Adrenal gland (tissue), 12 donors: ENCODE results near the gene C1QL1. TPM values are rescaled to one million over a fixed set of nuclear protein-coding genes. Genes with fewer than 3 reads are reported as not detected.
A peak's percentile ranks its signal among the peaks of the same experiment; 100 is the strongest.

Experiments
- DNase-seq, 7 donors: peaks; one replicate each; pipeline ENCODE4 v3.0.0-alpha.2; 2019 to 2020
- H3K27ac ChIP-seq, 5 donors: fragments of 200-600 bp; sonication (generic) in 4 of 5; 1 replicate in 3 of 5; 2 replicates in 2 of 5; pipeline versions ENCODE4 v1.5.1 to v1.8.0; 2016 to 2020; ENCODE audit warnings: mild to moderate bottlenecking in 1 of 5
- H3K27me3 ChIP-seq: fragments of 200-600 bp; 2 replicates; pipeline ENCODE4 v1.8.0; 2021
- H3K36me3 ChIP-seq, 2 donors: fragments of 200-600 bp; replicated peaks in 1 of 2; 1 replicate in 1 of 2; 2 replicates in 1 of 2; pipeline versions ENCODE4 v1.5.1 to v1.8.0; 2018 to 2022
- H3K4me1 ChIP-seq, 2 donors: fragments of 200-600 bp; replicated peaks in 1 of 2; 1 replicate in 1 of 2; 2 replicates in 1 of 2; pipeline versions ENCODE4 v1.5.1 to v1.8.0; 2018 to 2021
- H3K4me3 ChIP-seq, 4 donors: fragments of 200-600 bp; sonication (generic) in 3 of 4; one replicate each; pipeline ENCODE4 v1.5.1; 2016 to 2018
- H3K9me3 ChIP-seq, 3 donors: fragments of 200-600 bp; sonication (generic) in 1 of 3; replicated peaks in 1 of 3; 1 replicate in 2 of 3; 2 replicates in 1 of 3; pipeline versions ENCODE4 v1.5.1 to v1.8.0; 2016 to 2021
- CTCF ChIP-seq, 6 experiments: fragments of 450-650 bp in 4 of 6; fragments of 200-600 bp in 2 of 6; sonication (generic) in 1 of 6; IDR thresholded peaks; 1 replicate in 5 of 6; 2 replicates in 1 of 6; pipeline versions ENCODE4 v1.5.1 to v1.8.0; 2016 to 2021; ENCODE audit warnings: antibody characterized with exemption in 6 of 6, mild to moderate bottlenecking in 2 of 6, moderate library complexity in 1 of 6
- POLR2A ChIP-seq, 2 donors: fragments of 450-650 bp; IDR thresholded peaks; one replicate each; pipeline ENCODE4 v1.6.1; 2017; ENCODE audit warnings: antibody characterized with exemption in 2 of 2, mild to moderate bottlenecking in 2 of 2, moderate library complexity in 1 of 2
- WGBS, 4 donors: extraction: QIAGEN DNeasy Blood & Tissue Kit in 2 of 4; methylation state at CpG; one replicate each; pipeline versions ENCODE4 v1.1.5 to v1.1.7; 2013 to 2017; 5-methylcytosine and 5-hydroxymethylcytosine counted together
- intact Hi-C, 2 donors: fragments of 100-400 bp; cut with DNase I; formaldehyde crosslinking; loops; one replicate each; pipeline versions ENCODE4 v1.14.1 to v1.15.0; 2022 to 2023
- polyA plus RNA-seq, 3 donors: library from polyadenylated mRNA; stranded (reverse); fragments of 200-250 nt in 2 of 3; fragments of 350-450 nt in 1 of 3; fragmentation: Illumina TruSeq in 1 of 3; extraction: RNeasy Lipid Tissue Mini Kit (QIAGEN cat#74804) in 1 of 3; gene quantifications; one replicate each; pipeline ENCODE4 v1.2.3, GENCODE V29; 2013 to 2014
- total RNA-seq, 9 donors: library from RNA; depleted of rRNA in 4 of 9; stranded (reverse); fragments of >200 nt in 4 of 9; fragments of 120-200 nt in 1 of 9; fragmentation: NEBNext Ultra II Directional in 1 of 9; extraction: Animal tissue kit (Norgen Biotek cat#: 25700) in 1 of 9; gene quantifications; one replicate each; pipeline versions ENCODE4 v1.1.0 to v1.2.4, GENCODE V29; 2013 to 2023
- donor health status: healthy with polysubstance abuse.
- donor health status: Bipolar disorder and iron deficiency.
- donor health status: DM: yes; HTN: yes; CAD: no.
- donor health status: DM: no; HTN: no; CAD: no.
- donor health status: DM: no; HTN: no; CAD: no.
- donor health status: DM: yes; HTN: yes; CAD: no.

Gene C1QL1
- total and polyA plus RNA-seq, 12 donors, result 0.27 to 3.3 (median 1.1) TPM; not detected in 4

- H3K4me3 ChIP-seq, result no peak overlapping the region
- H3K9me3 ChIP-seq, result no peaks in the 10 kb centered on the region
- 91 to 97% (median 94%) methylated on average over 6 to 8 of the region's 8 CpGs for WGBS, 4 donors
- H3K27ac ChIP-seq, result no peak overlapping the region
- H3K36me3 ChIP-seq, result no peaks in the 10 kb centered on the region
- no peaks in the 10 kb centered on the region for H3K27me3 ChIP-seq
- TF ChIP-seq POLR2A (IDR thresholded peaks at IDR 0.05), result no peak
- no peak for TF ChIP-seq CTCF (IDR thresholded peaks at IDR 0.05)
- intact Hi-C loops, result loop anchor here in 1 of 2 donors (5.0 kb wide), 1 partner anchor 45 kb away; no protein-coding TSS in a partner anchor
- H3K4me1 ChIP-seq, result no peaks in the 10 kb centered on the region
- DNase-seq, result no peak
Measured at GRCh38 chr17:44932096-44932786, 35.9 kb downstream of the C1QL1 start.

GRCh38 chr17:44931376-44931775, 36.7 kb downstream of the C1QL1 start:
- no peak for DNase-seq
- no peaks in the 10 kb centered on the region for H3K36me3 ChIP-seq
- H3K27ac ChIP-seq, result no peak overlapping the region
- intact Hi-C loops, result loop anchor here in 1 of 2 donors (5.0 kb wide), 1 partner anchor 46 kb away; no protein-coding TSS in a partner anchor
- H3K27me3 ChIP-seq, result no peaks in the 10 kb centered on the region
- 87 to 95% (median 94%) methylated on average over 5 of the region's 5 CpGs for WGBS, 4 donors
- H3K4me1 ChIP-seq, result no peaks in the 10 kb centered on the region
- no peak overlapping the region for H3K4me3 ChIP-seq
- no peak for TF ChIP-seq POLR2A (IDR thresholded peaks at IDR 0.05)
- no peak for TF ChIP-seq CTCF (IDR thresholded peaks at IDR 0.05)
- no peaks in the 10 kb centered on the region for H3K9me3 ChIP-seq

- H3K27me3 ChIP-seq, result no peaks in the 10 kb centered on the region
- H3K4me3 ChIP-seq, result no peak overlapping the region
- 82 to 87% (median 85%) methylated on average over 4 to 6 of the region's 6 CpGs for WGBS, 4 donors
- H3K4me1 ChIP-seq, result no peaks in the 10 kb centered on the region
- no peak for DNase-seq
- H3K36me3 ChIP-seq, result no peaks in the 10 kb centered on the region
- no peaks in the 10 kb centered on the region for H3K9me3 ChIP-seq
- TF ChIP-seq POLR2A (IDR thresholded peaks at IDR 0.05), result no peak
- no peak for TF ChIP-seq CTCF (IDR thresholded peaks at IDR 0.05)
- H3K27ac ChIP-seq, result no peak overlapping the region
- intact Hi-C loops, result loop anchor here in 1 of 2 donors (5.0 kb wide), 1 partner anchor 47 kb away; no protein-coding TSS in a partner anchor
Measured at GRCh38 chr17:44930667-44931066, 37.4 kb downstream of the C1QL1 start.

- Histone ChIP-seq H3K4me3 (no peak overlapping the region), H3K27ac (no peak overlapping the region), H3K4me1 (no peaks in the 10 kb centered on the region), H3K36me3 (no peaks in the 10 kb centered on the region), H3K9me3 (no peaks in the 10 kb centered on the region), H3K27me3 (no peaks in the 10 kb centered on the region)
- TF ChIP-seq CTCF (IDR thresholded peaks at IDR 0.05), result no peak
- TF ChIP-seq POLR2A (IDR thresholded peaks at IDR 0.05), result no peak
- WGBS, 4 donors, result 75 to 100% (median 84%) methylated on average over 4 to 7 of the region's 7 CpGs
- intact Hi-C loops, result no loop called here
- DNase-seq, result peak; percentile 45 to 84 (median 73)
Measured at GRCh38 chr17:44928950-44929720, 39.0 kb downstream of the C1QL1 start.
